GM19328 (cell line): ENCODE measurements around the gene MTUS2.
"Not testable (repeated sequence)": the region's sequence is repeated elsewhere in the genome, so short reads cannot be mapped to it uniquely, and the experiment has no call there.

Experiments used
- ATAC-seq: cut with Tn5 transposase; IDR thresholded peaks from one replicate; pipeline ENCODE4 v1.9.1; 2021; ENCODE audit warnings: mild to moderate bottlenecking, moderate library complexity; ENCODE audit not compliant: unreplicated experiment

Gene MTUS2

GRCh38 chr13:29382021-29382420 is 561.9 kb downstream of the MTUS2 start:
- ATAC-seq = no peak

GRCh38 chr13:29383476-29383875 is 563.3 kb downstream of the MTUS2 start:
- no peak for ATAC-seq

GRCh38 chr13:29384466-29384865 is 564.3 kb downstream of the MTUS2 start:
- ATAC-seq = no peak

- no peak for ATAC-seq
Measured at GRCh38 chr13:29384871-29385270, 564.7 kb downstream of the MTUS2 start.

GRCh38 chr13:29386246-29386645 is 566.1 kb downstream of the MTUS2 start:
- no peak for ATAC-seq

GRCh38 chr13:29390598-29390997 is 570.5 kb downstream of the MTUS2 start:
- ATAC-seq = not testable (repeated sequence)

GRCh38 chr13:29396446-29396845 is 576.3 kb downstream of the MTUS2 start:
- no peak for ATAC-seq

GRCh38 chr13:29397265-29397664 is 577.1 kb downstream of the MTUS2 start:
- no peak for ATAC-seq

- ATAC-seq = no peak
Measured at GRCh38 chr13:29402166-29402636, 582.1 kb downstream of the MTUS2 start.

- no peak for ATAC-seq
Measured at GRCh38 chr13:29405401-29405800, 585.3 kb downstream of the MTUS2 start.

GRCh38 chr13:29411481-29411880 is 591.3 kb downstream of the MTUS2 start:
- ATAC-seq = no peak

GRCh38 chr13:29418026-29418425 is 597.9 kb downstream of the MTUS2 start:
- ATAC-seq = no peak

GRCh38 chr13:29421118-29421517 is 601.0 kb downstream of the MTUS2 start:
- ATAC-seq = no peak

- ATAC-seq = no peak
Measured at GRCh38 chr13:29422015-29422414, 601.9 kb downstream of the MTUS2 start.

- no peak for ATAC-seq
Measured at GRCh38 chr13:29423050-29423449, 602.9 kb downstream of the MTUS2 start.

- ATAC-seq = no peak
Measured at GRCh38 chr13:29427937-29428309, 607.8 kb downstream of the MTUS2 start.

GRCh38 chr13:29428310-29429181 is 608.4 kb downstream of the MTUS2 start:
- no peak for ATAC-seq

GRCh38 chr13:29429286-29429900 is 609.3 kb downstream of the MTUS2 start:
- no peak for ATAC-seq

GRCh38 chr13:29434217-29434945 is 614.2 kb downstream of the MTUS2 start:
- no peak for ATAC-seq

- no peak for ATAC-seq
Measured at GRCh38 chr13:29435125-29435911, 615.2 kb downstream of the MTUS2 start.

- ATAC-seq = no peak
Measured at GRCh38 chr13:29436291-29436690, 616.2 kb downstream of the MTUS2 start.
